Fibroblast of peridontal ligament (primary cell): ENCODE data around the gene OR10H2.
"Not testable (repeated sequence)": the region's sequence is repeated elsewhere in the genome, so short reads cannot be mapped to it uniquely, and the experiment has no call there.

Experiments
- DNase-seq: peaks from one replicate; pipeline ENCODE4 v3.0.0-alpha.2; 2010; ENCODE audit errors: extremely low read depth

Gene OR10H2

DNA sequence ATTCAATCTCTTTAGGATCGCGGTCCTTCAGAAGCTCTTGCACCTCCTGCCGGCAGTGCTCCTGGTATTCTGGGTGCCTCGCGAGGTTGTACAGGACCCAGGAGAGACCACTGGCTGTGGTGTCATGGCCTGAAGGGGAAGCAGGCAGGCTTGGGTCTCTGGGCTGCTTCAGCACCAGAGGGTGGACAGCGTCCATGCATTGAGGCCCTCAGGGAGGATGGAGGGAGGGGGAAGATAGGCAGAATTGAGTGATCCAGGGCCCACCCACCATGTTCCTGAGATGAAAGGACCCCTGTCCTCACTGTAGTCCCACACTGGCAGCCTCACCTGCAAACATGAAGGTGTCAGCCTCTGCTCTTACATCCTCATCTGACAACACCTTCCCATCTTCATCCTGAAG is 41.8 kb downstream of the OR10H2 start:
- no peak for DNase-seq

GRCh38 chr19:15774159-15774558 is 46.3 kb downstream of the OR10H2 start:
- DNase-seq: not testable (repeated sequence)

DNA sequence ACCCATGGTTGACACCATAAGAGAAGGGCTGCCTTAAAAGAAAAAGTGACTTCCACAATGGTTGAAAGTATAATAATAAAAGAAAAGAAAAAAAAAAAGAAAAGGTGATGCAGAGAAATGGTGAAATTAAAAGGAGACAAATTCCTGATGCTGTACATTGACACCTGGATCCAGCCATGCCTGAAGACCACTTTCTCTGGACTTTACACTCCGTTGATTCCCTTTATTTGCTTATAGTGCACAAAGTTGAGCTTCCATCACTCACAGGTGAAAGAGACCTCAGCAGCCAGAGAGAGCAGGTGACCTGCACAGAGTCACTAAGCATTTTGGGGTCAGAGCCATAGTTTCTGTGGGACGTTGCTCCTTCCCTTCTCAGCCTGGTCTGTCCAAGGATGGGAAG is 47.4 kb downstream of the OR10H2 start:
- no peak for DNase-seq

DNA sequence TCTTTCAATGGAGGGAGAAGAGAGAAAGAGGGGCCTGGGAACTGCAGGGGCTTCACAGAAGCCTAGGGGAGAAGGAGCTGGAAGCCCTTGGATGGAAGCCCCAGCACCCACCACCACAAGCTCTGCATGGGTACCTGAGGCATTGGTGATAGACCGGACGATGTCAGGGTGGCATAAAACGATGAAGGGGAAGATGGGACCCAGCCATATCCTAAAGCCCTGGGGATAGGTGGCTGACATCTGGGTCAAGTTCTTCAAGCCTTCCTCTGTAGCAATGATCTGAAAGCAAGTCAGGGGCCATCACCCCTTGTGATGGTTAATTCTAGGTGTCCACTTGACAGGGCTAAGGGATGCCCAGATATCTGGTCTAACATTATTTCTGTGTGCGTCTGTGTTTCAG is 48.4 kb downstream of the OR10H2 start:
- no peak for DNase-seq

GRCh38 chr19:15776991-15777970 is 49.5 kb downstream of the OR10H2 start:
- DNase-seq: no peak
